Mesendoderm (in vitro differentiated cells): ENCODE data around the gene GPR152.

Experiments
- DNase-seq: peaks from one replicate; pipeline ENCODE4 v3.0.0; 2013
- H2AK5ac ChIP-seq: 2 replicates; pipeline ENCODE4 v1.6.1; 2013; ENCODE audit warnings: low read length, inconsistent platforms
- H2BK120ac ChIP-seq: 2 replicates; pipeline ENCODE4 v1.6.1; 2013; ENCODE audit warnings: low read depth, mild to moderate bottlenecking, low read length, moderate library complexity, mixed read lengths
- H2BK15ac ChIP-seq: replicated peaks from 2 replicates; pipeline ENCODE4 v1.6.1; 2013; ENCODE audit warnings: low read depth, mild to moderate bottlenecking, moderate library complexity
- H2BK5ac ChIP-seq: 2 replicates; pipeline ENCODE4 v1.6.1; 2013; ENCODE audit warnings: low read length, inconsistent platforms
- H3K18ac ChIP-seq: 2 replicates; pipeline ENCODE4 v1.6.1; 2013; ENCODE audit warnings: mild to moderate bottlenecking, low read length, mixed read lengths
- H3K23ac ChIP-seq: one replicate; pipeline ENCODE4 v1.6.1; 2013; ENCODE audit warnings: low read length
- H3K27ac ChIP-seq: 2 replicates; pipeline ENCODE4 v1.5.1; 2013; ENCODE audit warnings: low read depth, mild to moderate bottlenecking, inconsistent platforms, low read length, moderate library complexity
- H3K27me3 ChIP-seq: 2 replicates; pipeline ENCODE4 v1.6.1; 2013; ENCODE audit warnings: low read length, control low read depth, mild to moderate bottlenecking, inconsistent platforms; ENCODE audit not compliant: insufficient read depth, poor library complexity
- H3K36me3 ChIP-seq: 2 replicates; pipeline ENCODE4 v1.6.1; 2013; ENCODE audit warnings: low read length, inconsistent platforms; ENCODE audit not compliant: control insufficient read depth, insufficient read depth
- H3K4ac ChIP-seq: one replicate; pipeline ENCODE4 v1.6.1; 2013; ENCODE audit warnings: low read depth, mild to moderate bottlenecking, low read length, moderate library complexity
- H3K4me1 ChIP-seq: 2 replicates; pipeline ENCODE4 v1.6.1; 2013; ENCODE audit warnings: low read depth, low read length, inconsistent platforms; ENCODE audit not compliant: control insufficient read depth
- H3K4me2 ChIP-seq: 2 replicates; pipeline ENCODE4 v1.6.1; 2013; ENCODE audit warnings: low read length
- H3K4me3 ChIP-seq: 2 replicates; pipeline ENCODE4 v1.5.1; 2013; ENCODE audit warnings: mild to moderate bottlenecking, low read length
- H3K56ac ChIP-seq: one replicate; pipeline ENCODE4 v1.6.1; 2013; ENCODE audit warnings: low read length
- H3K79me1 ChIP-seq: 2 replicates; pipeline ENCODE4 v1.6.1; 2013; ENCODE audit warnings: low read length, inconsistent platforms
- H3K79me2 ChIP-seq: 2 replicates; pipeline ENCODE4 v1.6.1; 2013; ENCODE audit warnings: mild to moderate bottlenecking, low read length; ENCODE audit not compliant: control insufficient read depth, insufficient read depth
- H3K9ac ChIP-seq: 2 replicates; pipeline ENCODE4 v1.6.1; 2013; ENCODE audit warnings: low read length, inconsistent platforms
- H4K5ac ChIP-seq: one replicate; pipeline ENCODE4 v1.6.1; 2013; ENCODE audit warnings: low read length
- H4K8ac ChIP-seq: one replicate; pipeline ENCODE4 v1.6.1; 2013; ENCODE audit warnings: low read depth, mild to moderate bottlenecking, control low read depth, low read length, moderate library complexity
- WGBS: extraction: QIAGEN DNeasy Blood & Tissue Kit; methylation state at CpG from one replicate; pipeline ENCODE4 v1.1.7; 2013; ENCODE audit warnings: low lambda C conversion rate, missing lambda C conversion rate; ENCODE audit not compliant: insufficient coverage; ENCODE audit errors: extremely low coverage; 5-methylcytosine and 5-hydroxymethylcytosine counted together

GPR152 gene

DNA sequence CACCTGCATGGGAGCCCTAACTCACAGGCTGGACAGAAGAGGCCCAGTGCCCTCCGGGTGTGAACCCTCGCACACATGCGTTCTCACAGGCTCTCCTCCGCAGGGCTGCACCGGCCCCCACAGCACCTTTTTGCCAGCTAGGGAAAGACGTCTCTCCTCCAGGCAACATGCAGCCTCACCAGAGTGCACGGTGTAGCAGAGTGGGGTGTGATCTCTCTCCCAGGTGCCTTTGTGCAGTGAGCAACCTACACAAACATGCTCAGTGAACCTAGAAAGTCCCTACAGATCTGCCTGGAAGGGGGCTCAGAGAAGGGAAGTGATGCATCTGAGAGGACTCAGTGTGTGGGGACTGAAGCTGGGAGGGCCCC, 40.8 kb downstream of the GPR152 start:
- H3K4me2 ChIP-seq, result no peak overlapping the region
- H3K4me3 ChIP-seq, result no peak overlapping the region
- no peak overlapping the region for H3K27ac ChIP-seq
- H3K27me3 ChIP-seq, result no peaks in the 10 kb centered on the region
- H3K79me2 ChIP-seq, result no peaks in the 10 kb centered on the region
- H4K5ac ChIP-seq, result no peak overlapping the region
- no peak overlapping the region for H3K9ac ChIP-seq
- no peaks in the 10 kb centered on the region for H3K79me1 ChIP-seq
- no peak overlapping the region for H2BK5ac ChIP-seq
- H3K56ac ChIP-seq, result peak overlapping the region; percentile 25
- H3K4me1 ChIP-seq, result no peaks in the 10 kb centered on the region
- H2BK15ac ChIP-seq, result no peak overlapping the region
- H3K36me3 ChIP-seq, result no peaks in the 10 kb centered on the region
- H2BK120ac ChIP-seq, result no peak overlapping the region
- H3K18ac ChIP-seq, result no peak overlapping the region
- H3K4ac ChIP-seq, result no peak overlapping the region
- H4K8ac ChIP-seq, result no peak overlapping the region
- H2AK5ac ChIP-seq, result no peak overlapping the region
- DNase-seq, result no peak
- WGBS, result no CpG with 5 or more reads among the region's 7 CpGs
- no peak overlapping the region for H3K23ac ChIP-seq

GRCh38 chr11:67410984-67411784, 41.3 kb downstream of the GPR152 start:
- H2BK15ac ChIP-seq, result no peak overlapping the region
- no peak overlapping the region for H3K4me2 ChIP-seq
- H2BK120ac ChIP-seq, result no peak overlapping the region
- no peaks in the 10 kb centered on the region for H3K4me1 ChIP-seq
- no peaks in the 10 kb centered on the region for H3K36me3 ChIP-seq
- H2BK5ac ChIP-seq, result no peak overlapping the region
- H3K27me3 ChIP-seq, result no peaks in the 10 kb centered on the region
- no peak overlapping the region for H3K23ac ChIP-seq
- H3K18ac ChIP-seq, result no peak overlapping the region
- H3K4me3 ChIP-seq, result no peak overlapping the region
- DNase-seq, result no peak
- no peak overlapping the region for H3K9ac ChIP-seq
- H2AK5ac ChIP-seq, result no peak overlapping the region
- H3K79me1 ChIP-seq, result no peaks in the 10 kb centered on the region
- H3K79me2 ChIP-seq, result no peaks in the 10 kb centered on the region
- H4K8ac ChIP-seq, result no peak overlapping the region
- H4K5ac ChIP-seq, result no peak overlapping the region
- no peak overlapping the region for H3K4ac ChIP-seq
- no CpG with 5 or more reads among the region's 17 CpGs for WGBS
- no peak overlapping the region for H3K27ac ChIP-seq
- no peak overlapping the region for H3K56ac ChIP-seq

DNA sequence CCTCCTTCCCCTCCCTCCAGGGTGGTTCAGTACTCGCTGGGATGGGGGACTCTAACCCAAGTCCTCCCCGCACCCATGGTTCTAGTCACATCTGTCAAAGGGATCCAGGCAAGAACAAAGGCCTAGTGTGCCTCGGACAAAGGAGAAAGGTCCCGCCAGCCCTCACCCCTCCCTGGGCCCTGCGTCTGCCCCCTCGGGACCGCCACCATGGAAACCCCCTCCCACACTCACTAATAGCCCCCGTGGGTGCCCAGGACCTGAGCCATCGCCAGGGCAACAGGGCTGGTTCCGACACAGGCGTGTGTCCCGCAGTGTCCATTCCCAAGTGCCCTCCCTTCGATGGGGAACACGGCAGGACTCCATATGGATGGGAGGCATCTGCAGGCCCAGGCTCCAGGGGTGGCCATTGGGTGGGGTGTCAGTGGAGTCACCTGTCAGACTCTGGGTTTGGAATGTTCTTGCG, 42.1 kb downstream of the GPR152 start:
- no peaks in the 10 kb centered on the region for H3K27me3 ChIP-seq
- H3K9ac ChIP-seq, result no peak overlapping the region
- no peak overlapping the region for H2BK5ac ChIP-seq
- no peak overlapping the region for H3K27ac ChIP-seq
- no peak overlapping the region for H3K4me2 ChIP-seq
- no peak overlapping the region for H3K4me3 ChIP-seq
- WGBS, result no CpG with 5 or more reads among the region's 15 CpGs
- no peak overlapping the region for H2BK120ac ChIP-seq
- DNase-seq, result no peak
- H3K79me2 ChIP-seq, result no peaks in the 10 kb centered on the region
- H3K18ac ChIP-seq, result no peak overlapping the region
- no peak overlapping the region for H2BK15ac ChIP-seq
- no peak overlapping the region for H3K4ac ChIP-seq
- no peaks in the 10 kb centered on the region for H3K79me1 ChIP-seq
- no peaks in the 10 kb centered on the region for H3K4me1 ChIP-seq
- H3K36me3 ChIP-seq, result no peaks in the 10 kb centered on the region
- no peak overlapping the region for H4K5ac ChIP-seq
- H2AK5ac ChIP-seq, result no peak overlapping the region
- H4K8ac ChIP-seq, result no peak overlapping the region
- H3K23ac ChIP-seq, result no peak overlapping the region
- no peak overlapping the region for H3K56ac ChIP-seq

GRCh38 chr11:67409781-67410368, 42.7 kb downstream of the GPR152 start:
- Histone ChIP-seq H3K27ac (no peak overlapping the region), H3K79me2 (no peaks in the 10 kb centered on the region), H3K36me3 (no peaks in the 10 kb centered on the region), H4K5ac (no peak overlapping the region), H3K4me1 (no peaks in the 10 kb centered on the region), H2BK5ac (no peak overlapping the region), H3K9ac (no peak overlapping the region), H3K4me3 (no peak overlapping the region), H2AK5ac (no peak overlapping the region), H3K79me1 (no peaks in the 10 kb centered on the region), H2BK120ac (no peak overlapping the region), H2BK15ac (no peak overlapping the region), H3K4me2 (no peak overlapping the region), H3K4ac (no peak overlapping the region), H3K23ac (no peak overlapping the region), H3K27me3 (no peaks in the 10 kb centered on the region), H4K8ac (no peak overlapping the region), H3K56ac (peak overlapping the region; percentile 43), H3K18ac (no peak overlapping the region)
- peak; percentile 71 for DNase-seq
- WGBS, result no CpG with 5 or more reads among the region's 13 CpGs

GRCh38 chr11:67409261-67409666, 43.3 kb downstream of the GPR152 start:
- H2BK120ac ChIP-seq, result no peak overlapping the region
- no peak overlapping the region for H4K5ac ChIP-seq
- H2AK5ac ChIP-seq, result no peak overlapping the region
- H4K8ac ChIP-seq, result no peak overlapping the region
- H3K79me2 ChIP-seq, result no peaks in the 10 kb centered on the region
- no peak overlapping the region for H3K27ac ChIP-seq
- no peak overlapping the region for H3K23ac ChIP-seq
- H2BK5ac ChIP-seq, result no peak overlapping the region
- no peaks in the 10 kb centered on the region for H3K27me3 ChIP-seq
- H3K9ac ChIP-seq, result no peak overlapping the region
- H3K56ac ChIP-seq, result no peak overlapping the region
- no peak overlapping the region for H3K4me3 ChIP-seq
- no CpG with 5 or more reads among the region's 24 CpGs for WGBS
- H3K79me1 ChIP-seq, result no peaks in the 10 kb centered on the region
- H3K36me3 ChIP-seq, result no peaks in the 10 kb centered on the region
- no peak for DNase-seq
- H3K4me2 ChIP-seq, result no peak overlapping the region
- H3K18ac ChIP-seq, result no peak overlapping the region
- H3K4ac ChIP-seq, result no peak overlapping the region
- no peak overlapping the region for H2BK15ac ChIP-seq
- H3K4me1 ChIP-seq, result no peaks in the 10 kb centered on the region
